AG04449 (cell line): Measurements from ENCODE around the gene RGS6.

Experiments
- CTCF ChIA-PET: fragments of 350-600 bp; formaldehyde crosslinking; extraction: SDS; loops from one replicate; lab custom pipeline; 2021; ENCODE audit warnings: antibody characterized with exemption; lab: Yijun Ruan, JAX
- POLR2A ChIA-PET: fragments of 400-600, 350-600 bp; formaldehyde crosslinking; extraction: SDS; loops from one replicate; lab custom pipeline; 2020; ENCODE audit warnings: antibody characterized with exemption, inconsistent platforms; lab: Yijun Ruan, JAX
- DNase-seq: peaks from one replicate; pipeline ENCODE4 v3.0.0-alpha.2; 2010; ENCODE audit warnings: low read depth, low spot score
- H3K4me3 ChIP-seq: 2 replicates; pipeline ENCODE4 v1.5.1; 2011; ENCODE audit warnings: low read depth, mild to moderate bottlenecking, control low read depth, low read length
- CTCF ChIP-seq: IDR thresholded peaks from one replicate; pipeline ENCODE4 v1.5.1; 2011; ENCODE audit warnings: mild to moderate bottlenecking, moderate library complexity, low read length, control low read depth, inconsistent platforms; ENCODE audit not compliant: insufficient read depth; ENCODE audit errors: missing control alignments

Gene RGS6

GRCh38 chr14:72448212-72448611 is 516.0 kb downstream of the RGS6 start:
- POLR2A ChIA-PET, result no interaction called here
- no peak overlapping the region for H3K4me3 ChIP-seq
- TF ChIP-seq CTCF, result no peak
- no peak for DNase-seq
- CTCF ChIA-PET, result no interaction called here

GRCh38 chr14:72450473-72451044 is 518.3 kb downstream of the RGS6 start:
- no peak overlapping the region for H3K4me3 ChIP-seq
- POLR2A ChIA-PET, result no interaction called here
- no peak for DNase-seq
- CTCF ChIA-PET, result no interaction called here
- TF ChIP-seq CTCF, result no peak

GRCh38 chr14:72451054-72451972 is 519.1 kb downstream of the RGS6 start:
- TF ChIP-seq CTCF, result no peak
- no peak for DNase-seq
- POLR2A ChIA-PET, result no interaction called here
- CTCF ChIA-PET, result no interaction called here
- H3K4me3 ChIP-seq, result no peak overlapping the region

- no peak for TF ChIP-seq CTCF
- POLR2A ChIA-PET, result no interaction called here
- H3K4me3 ChIP-seq, result no peak overlapping the region
- CTCF ChIA-PET, result no interaction called here
- no peak for DNase-seq
These were observed 520.5 kb downstream of the RGS6 start for GRCh38 chr14:72452774-72453173.

- no peak for TF ChIP-seq CTCF
- H3K4me3 ChIP-seq, result no peak overlapping the region
- no peak for DNase-seq
- CTCF ChIA-PET, result interaction anchor here (1.3 to 1.4 kb wide), 2 partner anchors 7 to 34 kb away, joined by 3 read pairs; no protein-coding TSS in a partner anchor
- POLR2A ChIA-PET, result no interaction called here
These were observed 522.3 kb downstream of the RGS6 start for GRCh38 chr14:72454388-72455160.
